ENCODE data around the gene PIAS1.

PIAS1 gene

DNA sequence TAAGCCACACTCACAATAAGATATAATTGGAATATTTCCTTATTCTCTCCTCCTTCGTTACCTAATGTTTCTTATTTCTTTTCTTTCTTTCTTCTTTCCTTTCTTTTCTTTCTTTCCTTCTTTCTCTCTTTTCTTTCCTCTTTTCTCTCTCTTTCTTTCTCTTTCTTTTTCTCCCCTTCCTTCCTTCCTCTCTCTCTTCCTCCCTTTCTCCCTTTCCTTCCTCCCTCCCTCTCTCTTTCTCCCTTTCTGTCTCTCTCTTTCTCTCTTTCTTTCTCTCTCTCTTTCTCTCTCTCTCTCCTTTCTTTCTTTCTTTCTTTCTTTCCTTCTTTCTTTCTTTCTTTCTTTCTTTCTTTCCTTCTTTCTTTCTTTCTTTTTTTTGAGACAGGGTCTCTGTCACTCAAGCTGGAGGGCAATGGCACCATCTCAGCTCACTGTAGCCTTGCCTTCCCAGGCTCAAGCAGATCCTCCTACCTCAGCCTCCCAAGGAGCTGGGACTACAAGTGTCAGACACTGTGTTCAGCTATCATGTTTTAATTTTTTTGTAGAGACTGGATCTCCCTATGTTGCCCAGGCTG lies 19.3 kb upstream of the PIAS1 start:
- no peak overlapping the region for H3K4me3 ChIP-seq (ENCODE audit: low read depth, low read length)
- TF ChIP-seq, protein P1, sequence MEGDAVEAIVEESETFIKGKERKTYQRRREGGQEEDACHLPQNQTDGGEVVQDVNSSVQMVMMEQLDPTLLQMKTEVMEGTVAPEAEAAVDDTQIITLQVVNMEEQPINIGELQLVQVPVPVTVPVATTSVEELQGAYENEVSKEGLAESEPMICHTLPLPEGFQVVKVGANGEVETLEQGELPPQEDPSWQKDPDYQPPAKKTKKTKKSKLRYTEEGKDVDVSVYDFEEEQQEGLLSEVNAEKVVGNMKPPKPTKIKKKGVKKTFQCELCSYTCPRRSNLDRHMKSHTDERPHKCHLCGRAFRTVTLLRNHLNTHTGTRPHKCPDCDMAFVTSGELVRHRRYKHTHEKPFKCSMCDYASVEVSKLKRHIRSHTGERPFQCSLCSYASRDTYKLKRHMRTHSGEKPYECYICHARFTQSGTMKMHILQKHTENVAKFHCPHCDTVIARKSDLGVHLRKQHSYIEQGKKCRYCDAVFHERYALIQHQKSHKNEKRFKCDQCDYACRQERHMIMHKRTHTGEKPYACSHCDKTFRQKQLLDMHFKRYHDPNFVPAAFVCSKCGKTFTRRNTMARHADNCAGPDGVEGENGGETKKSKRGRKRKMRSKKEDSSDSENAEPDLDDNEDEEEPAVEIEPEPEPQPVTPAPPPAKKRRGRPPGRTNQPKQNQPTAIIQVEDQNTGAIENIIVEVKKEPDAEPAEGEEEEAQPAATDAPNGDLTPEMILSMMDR (IDR thresholded peaks at IDR 0.05; ENCODE audit: borderline replicate concordance, insufficient read depth, low read depth, low read length), result no peak

- TF ChIP-seq, protein P1 (IDR thresholded peaks at IDR 0.05; ENCODE audit: borderline replicate concordance, insufficient read depth, low read depth, low read length), result no peak
- no peak overlapping the region for H3K4me3 ChIP-seq (ENCODE audit: low read depth, low read length)
Measured at GRCh38 chr15:68038246-68038645, 15.9 kb upstream of the PIAS1 start.

DNA sequence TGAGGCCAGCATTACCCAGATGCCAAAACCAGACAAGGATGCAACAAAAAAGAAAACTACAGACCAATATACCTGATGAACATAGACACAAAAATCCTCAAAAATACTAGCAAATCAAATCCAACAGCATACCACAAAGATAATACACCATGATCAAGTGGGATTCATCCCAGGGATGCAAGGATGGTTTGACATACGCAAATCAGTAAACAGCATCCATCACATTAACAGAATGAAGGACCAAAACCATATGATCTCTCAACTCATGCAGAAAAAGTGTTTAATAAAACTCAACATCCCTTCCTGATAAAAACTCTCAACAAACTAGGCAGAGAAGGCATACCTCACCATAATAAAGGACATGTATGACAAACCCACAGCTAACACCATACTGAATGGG lies 14.0 kb upstream of the PIAS1 start:
- TF ChIP-seq, protein P1 (IDR thresholded peaks at IDR 0.05; ENCODE audit: borderline replicate concordance, insufficient read depth, low read depth, low read length), result no peak

DNA sequence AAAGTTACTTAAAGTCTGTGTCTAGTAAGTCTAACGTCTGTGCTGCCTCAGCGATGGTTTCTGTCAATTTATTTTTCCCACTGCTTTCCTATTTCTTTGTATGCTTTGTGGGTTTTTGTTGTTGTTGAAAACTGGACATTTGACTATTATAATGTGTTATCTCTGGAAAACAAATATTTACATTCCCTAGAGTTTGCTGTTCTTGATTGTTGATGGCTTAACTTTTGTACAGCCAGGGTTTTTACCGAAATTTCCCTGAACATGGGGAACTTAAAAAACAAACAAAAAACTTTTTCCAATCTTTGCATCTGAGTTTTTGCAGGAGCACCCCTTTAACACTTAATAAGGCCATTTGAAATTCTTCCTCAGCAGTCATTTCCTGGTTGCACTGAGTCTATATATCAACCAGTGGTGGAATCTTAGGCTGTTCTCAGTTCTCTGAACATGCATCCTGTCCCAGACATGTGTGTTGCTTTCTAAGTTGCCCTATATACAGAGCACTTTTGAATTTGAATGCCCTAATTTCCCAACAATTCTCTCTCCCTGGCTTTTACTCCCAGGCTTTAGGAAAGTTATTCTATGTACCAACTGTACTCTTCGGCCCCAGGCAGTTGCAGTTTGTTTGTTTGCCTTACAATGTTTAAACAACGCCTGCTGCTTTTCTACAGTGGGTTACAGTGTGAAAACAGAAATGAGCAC lies 11.8 kb upstream of the PIAS1 start:
- TF ChIP-seq, protein P1 (IDR thresholded peaks at IDR 0.05; ENCODE audit: borderline replicate concordance, insufficient read depth, low read depth, low read length), result no peak
- H3K4me3 ChIP-seq (ENCODE audit: low read depth, low read length), result no peak overlapping the region

More for the DNA sequence above, 14.0 kb upstream of the PIAS1 start:
- H3K4me3 ChIP-seq (ENCODE audit: low read depth, low read length), result no peak overlapping the region

DNA sequence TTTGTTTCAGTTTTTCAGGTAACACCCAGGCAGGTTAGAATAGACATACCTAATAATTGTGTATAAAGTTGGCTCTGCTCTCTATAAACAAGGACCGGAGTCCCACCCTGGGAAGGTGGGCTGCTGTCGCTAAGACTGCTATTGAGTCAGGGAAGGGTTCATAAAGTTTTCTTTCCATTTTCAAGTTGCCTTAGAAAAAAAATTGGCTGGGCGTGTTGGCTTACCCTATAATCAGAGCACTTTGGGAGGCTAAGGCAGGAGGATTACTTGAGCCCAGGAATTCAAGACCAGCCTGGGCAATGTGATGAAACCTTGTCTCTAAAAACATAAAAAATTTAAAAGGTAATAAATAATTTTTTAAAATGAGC lies 11.3 kb upstream of the PIAS1 start:
- H3K4me3 ChIP-seq (ENCODE audit: low read depth, low read length), result no peak overlapping the region
- TF ChIP-seq, protein P1 (IDR thresholded peaks at IDR 0.05; ENCODE audit: borderline replicate concordance, insufficient read depth, low read depth, low read length), result no peak

GRCh38 chr15:68045289-68046265 lies 8.5 kb upstream of the PIAS1 start:
- TF ChIP-seq, protein P1 (IDR thresholded peaks at IDR 0.05; ENCODE audit: borderline replicate concordance, insufficient read depth, low read depth, low read length), result no peak
- H3K4me3 ChIP-seq (ENCODE audit: low read depth, low read length), result no peak overlapping the region

Measured in GM12875 (cell line).